NT2/D1 (cell line): ENCODE results near the gene SGCD.

Experiments
- SUZ12 ChIP-seq: IDR thresholded peaks from 2 replicates; pipeline ENCODE4 v1.6.1; 2011; ENCODE audit not compliant: insufficient read length, insufficient read depth; ENCODE audit errors: extremely low read depth
- ZNF274 ChIP-seq: IDR thresholded peaks from 2 replicates; pipeline ENCODE4 v1.6.1; 2011; ENCODE audit warnings: mild to moderate bottlenecking, low read depth, low read length

GRCh38 chr5:156434471-156434870 is 107.5 kb downstream of the SGCD start:
- TF ChIP-seq ZNF274: no peak
- TF ChIP-seq SUZ12: no peak
